Renal pelvis (tissue), 4 donors: ENCODE measurements around the gene TKT. TPM values are rescaled to one million over a fixed set of nuclear protein-coding genes. Genes with fewer than 3 reads are reported as not detected.

ENCODE experiments used
- DNase-seq: peaks from one replicate; pipeline ENCODE4 v3.0.0-alpha.2; 2013
- polyA plus RNA-seq, 3 donors: library from polyadenylated mRNA; unstranded; fragments of 120-200 nt; gene quantifications; one replicate each; pipeline ENCODE4 v1.2.1, GENCODE V29; 2013; ENCODE audit not compliant: insufficient read length in 3 of 3

TKT gene
- polyA plus RNA-seq, 3 donors, result 107 to 136 (median 127) TPM

DNA sequence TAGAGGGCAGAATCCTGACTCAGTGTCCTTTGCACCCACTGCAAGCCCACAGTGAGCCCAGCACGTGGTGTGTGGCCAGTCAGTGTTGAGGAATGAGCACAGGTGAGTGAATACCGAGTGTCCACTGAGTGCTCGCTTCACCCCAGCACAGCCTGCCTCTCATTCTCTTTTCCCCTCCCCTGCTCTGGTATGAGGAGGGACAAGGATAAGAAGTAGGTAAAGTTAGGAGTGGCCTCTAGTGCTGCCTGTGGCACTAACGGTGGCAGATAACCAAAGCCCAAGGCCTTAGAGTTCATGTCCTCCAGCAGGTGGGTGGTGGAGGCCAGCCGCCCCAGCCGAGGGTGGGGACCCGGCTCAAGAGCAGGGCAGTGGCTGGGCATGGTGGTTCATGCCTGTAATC is 56.8 kb downstream of the TKT start:
- no peak for DNase-seq

DNA sequence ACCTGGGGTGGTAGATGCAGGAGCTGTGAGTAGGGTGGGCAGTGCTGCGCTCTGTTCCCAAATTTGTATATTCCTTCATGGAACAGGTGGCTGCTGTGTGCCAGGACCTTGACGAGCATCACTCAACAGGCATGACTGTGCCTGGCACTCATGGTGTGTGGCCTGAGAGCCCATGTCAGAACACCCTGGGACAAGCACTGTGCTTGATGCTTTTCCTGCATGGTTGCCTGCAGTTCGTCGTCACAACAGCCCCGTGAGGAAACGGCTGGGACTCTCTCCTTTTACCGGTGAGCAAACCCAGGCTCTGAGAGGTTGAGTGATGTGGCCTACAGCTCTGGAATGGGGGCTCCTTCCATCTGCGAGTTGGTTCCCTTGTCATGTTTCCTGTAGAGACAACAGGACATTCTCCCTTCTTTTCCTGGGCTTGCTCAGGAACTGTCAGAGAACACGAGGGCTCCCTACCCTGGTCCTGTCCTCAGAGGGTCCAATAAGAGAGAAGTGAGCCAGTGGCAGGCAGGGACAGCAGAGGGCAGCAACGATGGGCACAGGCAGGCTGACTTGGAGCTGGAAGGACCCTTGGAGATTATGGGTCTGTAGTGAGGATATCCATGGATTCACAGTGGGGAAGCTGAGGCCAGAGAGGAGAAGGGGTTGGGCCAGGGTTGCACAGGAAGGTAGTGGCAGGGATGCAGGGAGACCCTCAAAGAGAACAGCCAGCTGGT is 57.4 kb downstream of the TKT start:
- no peak for DNase-seq

DNA sequence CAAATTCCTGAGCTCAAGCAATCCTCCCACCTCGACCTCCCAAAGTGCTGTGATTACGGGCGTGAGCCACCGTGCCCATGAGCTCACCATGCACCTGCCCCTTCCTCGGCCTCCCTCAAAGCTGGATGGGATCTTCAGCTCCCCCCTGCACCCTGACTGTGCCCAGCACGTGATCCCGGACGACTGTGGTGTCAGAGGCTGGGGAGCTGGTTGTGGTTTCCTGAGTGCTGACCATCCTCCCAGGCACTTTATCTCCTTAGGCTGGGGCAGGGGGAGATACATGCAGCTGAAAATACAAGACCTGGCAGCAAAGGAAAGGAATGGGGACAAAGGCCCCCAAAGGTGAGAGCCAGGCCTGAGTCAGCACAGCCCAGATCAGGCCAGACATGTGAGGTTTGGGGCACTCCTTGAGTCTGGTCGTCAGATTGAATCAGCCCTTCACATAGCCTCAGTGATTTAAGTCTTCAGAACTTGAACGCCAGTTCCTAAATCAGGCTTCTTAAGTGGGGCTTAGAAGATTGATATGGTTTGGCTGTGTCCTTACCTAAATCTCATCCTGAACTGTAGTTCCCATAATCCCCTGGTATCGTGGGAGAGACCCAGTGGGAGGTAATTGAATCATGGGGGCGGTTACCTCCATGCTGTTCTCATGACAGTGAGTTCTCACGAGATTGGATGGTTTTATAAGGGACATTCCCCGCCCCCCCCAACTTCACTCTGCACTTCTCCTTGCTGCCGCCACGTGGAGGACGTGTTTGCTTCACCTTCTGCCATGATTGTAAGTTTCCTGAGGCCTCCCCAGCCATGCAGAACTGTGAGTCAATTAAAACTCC is 59.0 kb downstream of the TKT start:
- DNase-seq, result no peak

DNA sequence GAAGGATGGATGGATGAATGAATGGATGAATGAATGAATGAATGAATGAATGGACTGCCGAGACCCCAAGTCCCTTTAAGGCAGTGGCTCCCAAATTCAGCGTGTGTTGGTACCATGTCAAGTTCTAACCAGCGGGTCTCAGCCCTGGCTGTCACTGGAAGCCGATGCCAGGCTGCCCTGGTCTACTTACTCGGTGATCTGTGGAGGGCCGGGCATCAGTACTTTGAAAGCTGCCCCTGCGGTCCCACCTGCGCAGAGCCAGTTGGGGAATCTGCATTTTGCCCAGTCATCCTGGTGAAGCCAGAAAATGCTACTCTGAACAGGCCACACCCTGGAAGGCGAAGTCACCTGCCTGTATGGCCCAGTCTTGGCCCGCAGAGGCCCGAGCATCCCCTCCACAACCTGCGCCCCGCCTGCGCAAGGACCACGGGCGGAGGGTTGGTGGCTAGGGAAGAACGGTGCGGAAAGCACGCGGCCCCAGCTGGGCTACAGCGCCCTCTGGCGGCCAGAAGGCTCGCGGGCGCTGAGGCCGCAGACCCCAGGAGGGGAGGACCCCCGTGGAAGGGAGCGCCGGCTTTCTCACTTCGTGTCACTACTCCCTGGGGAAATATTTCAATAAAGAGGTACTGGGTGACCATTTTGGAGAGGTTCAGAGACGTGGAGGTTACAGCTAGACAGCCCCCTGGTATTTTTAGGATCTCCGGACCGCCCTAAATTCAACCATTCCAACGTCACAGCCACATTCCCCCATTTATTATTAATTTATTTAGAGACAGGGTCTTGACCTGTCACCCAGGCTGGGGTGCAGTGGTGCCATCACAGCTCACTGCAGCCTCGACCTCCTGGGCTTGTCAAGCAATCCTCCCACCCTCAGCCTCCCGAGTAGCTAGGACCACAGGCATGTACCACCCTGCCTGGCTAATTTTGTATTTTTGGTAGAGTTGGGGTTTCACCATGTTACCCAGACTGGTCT is 59.9 kb downstream of the TKT start:
- DNase-seq, result peak; percentile 52

DNA sequence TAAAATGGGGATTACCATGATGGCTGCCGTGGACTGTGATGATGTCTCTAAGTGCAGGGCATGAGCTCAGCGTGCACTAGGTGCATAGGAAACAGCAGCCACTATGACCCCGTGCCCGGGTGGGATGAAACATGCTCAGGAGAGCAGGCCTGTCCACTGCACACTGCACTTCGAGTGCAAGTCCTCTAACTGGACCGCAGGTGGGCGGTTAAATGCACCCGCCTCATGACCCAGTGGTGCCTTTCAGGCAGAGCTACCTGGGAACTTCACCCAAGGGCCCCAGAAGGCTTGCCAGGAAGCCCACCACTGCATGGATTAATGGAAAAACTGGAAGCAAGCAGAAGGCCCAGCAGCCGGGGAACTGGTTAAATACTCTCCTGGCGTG is 60.8 kb downstream of the TKT start:
- DNase-seq, result no peak

DNA sequence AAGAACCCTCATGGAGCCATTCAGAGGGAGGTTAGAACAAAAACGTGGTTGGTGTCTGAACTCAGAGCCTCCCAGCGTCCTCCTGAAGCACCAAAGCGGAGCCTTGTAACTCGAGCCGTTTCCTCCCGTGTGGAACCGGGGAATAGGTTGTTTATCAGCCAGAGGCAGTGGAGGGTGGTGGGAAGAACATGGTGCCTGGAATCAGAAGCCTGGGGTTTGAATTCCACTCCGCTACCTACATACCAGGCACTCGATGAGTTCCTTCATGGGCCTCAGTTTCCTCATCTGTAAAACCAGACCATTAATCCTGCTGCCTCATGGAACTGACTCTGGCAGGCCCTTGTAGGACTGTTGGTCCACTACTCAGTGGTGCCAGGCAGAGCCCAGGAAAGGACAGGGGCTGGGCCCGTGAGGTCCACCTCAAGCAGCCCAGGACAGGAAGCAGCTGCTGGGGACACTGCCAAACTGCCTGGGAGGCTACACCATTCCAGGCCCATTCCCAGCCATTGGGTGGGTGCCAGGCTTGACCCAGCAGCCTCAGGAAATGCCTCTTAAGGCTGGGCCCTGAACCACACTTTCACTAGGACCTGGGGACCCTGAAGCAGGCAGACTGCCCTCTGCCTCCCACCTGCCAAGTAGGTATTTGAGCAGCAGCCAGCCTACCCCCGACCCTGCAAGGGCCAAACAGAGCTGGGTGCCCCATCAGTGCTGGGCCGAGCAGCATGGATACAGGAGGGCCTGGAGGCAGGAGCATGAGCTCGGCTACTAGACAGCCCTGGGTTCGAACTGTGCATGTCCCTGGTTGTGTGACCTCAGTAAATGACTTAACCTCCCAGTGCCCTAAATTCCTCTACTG is 61.4 kb downstream of the TKT start:
- peak; percentile 89 for DNase-seq

DNA sequence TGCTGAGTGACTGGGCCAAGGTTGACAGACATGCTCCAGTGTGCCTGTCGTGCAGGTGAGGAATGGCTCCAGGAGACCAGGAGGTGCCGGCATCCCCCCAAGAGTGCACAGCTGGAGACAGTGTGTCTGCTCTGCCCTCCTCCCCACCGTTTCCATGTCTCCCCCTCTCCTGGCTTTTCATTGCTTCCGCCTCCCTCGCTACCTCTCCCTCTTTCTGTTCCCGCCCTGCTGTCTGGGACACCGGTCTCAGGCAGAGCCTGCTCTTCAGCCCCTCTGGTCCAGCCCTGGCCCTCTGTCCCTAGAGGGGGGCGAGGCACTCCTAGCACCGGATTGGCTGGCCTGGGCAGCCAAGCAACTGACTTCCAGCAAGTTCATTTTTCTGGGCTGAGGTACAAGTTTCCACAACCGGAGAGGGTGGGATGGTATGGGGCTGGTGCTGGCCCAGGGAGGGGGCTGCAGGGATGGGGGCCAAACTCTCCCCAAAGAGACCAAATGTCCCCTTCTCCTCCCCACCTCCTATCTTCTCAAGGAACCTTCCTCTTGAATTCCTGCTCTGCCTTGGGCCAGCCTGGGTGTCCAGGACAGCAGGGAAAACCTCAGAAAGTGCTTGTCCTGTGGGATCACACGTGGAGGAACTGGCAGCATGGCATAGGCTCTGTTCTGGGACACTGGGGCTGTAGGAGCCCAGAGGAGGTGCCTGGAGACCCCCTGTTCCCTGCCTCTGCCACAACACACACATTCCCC is 62.2 kb downstream of the TKT start:
- DNase-seq, result no peak

DNA sequence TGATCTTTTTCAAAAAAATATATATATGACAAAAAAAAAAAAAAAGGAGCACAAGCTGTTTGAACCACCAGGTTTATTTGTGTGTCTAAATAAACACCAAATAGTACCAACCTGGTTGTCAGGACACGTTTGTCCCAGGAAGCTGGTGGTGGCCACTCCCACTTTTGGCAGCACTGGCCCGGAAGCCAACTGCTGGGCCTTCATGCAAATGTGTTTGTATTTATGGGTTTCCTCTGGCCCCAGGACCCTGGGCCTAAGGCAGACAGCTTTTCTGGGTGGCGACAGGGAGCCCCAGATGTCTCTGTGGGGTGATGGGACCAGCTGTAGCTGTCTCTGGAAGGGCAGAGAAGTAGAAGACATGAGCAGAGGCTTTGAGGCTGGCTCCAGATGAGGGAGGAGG is 63.2 kb downstream of the TKT start:
- no peak for DNase-seq

DNA sequence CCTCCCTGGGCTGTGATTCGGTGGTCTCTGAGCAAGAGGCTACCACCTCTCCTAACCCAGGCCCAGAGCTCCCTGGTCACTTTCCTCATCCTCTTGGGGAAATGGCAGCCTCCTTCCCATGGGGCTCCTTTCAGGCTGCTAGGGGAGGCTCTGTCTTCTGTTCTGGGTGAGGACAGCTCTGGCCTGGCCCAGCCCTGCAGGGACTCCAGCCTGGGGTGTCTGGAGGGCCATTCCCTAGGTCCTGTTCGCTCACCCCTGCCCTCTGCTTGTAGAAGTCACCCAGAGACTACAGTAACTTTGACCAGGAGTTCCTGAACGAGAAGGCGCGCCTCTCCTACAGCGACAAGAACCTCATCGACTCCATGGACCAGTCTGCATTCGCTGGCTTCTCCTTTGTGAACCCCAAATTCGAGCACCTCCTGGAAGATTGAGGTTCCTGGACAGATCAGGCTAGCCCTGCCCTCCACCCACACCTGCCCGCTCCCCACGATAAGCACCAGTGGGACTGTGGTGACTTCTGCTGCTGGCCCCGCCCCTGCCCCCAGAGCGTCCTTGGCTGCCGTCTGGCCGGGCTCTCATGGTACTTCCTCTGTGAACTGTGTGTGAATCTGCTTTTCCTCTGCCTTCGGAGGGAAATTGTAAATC is 63.9 kb downstream of the TKT start:
- DNase-seq, result no peak

DNA sequence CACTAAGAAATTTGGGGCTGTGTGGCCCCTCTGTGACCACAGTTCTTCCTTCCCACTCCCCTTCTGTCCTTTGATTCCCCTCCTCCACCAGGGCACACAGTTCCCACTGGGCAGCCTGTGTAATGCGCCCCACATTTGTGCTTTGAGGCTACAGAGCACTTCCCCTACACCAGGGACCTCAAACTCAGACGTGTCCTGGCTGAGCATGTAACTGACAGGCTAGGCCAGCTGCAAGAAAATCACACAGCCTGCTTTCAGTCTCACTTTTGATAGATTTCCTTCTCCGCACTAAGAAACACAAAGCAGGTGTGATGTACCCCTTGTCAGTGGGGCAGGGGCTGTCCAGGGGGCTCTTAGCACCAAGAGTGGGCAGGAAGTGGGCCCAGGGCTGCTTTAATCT is 65.2 kb downstream of the TKT start:
- no peak for DNase-seq

DNA sequence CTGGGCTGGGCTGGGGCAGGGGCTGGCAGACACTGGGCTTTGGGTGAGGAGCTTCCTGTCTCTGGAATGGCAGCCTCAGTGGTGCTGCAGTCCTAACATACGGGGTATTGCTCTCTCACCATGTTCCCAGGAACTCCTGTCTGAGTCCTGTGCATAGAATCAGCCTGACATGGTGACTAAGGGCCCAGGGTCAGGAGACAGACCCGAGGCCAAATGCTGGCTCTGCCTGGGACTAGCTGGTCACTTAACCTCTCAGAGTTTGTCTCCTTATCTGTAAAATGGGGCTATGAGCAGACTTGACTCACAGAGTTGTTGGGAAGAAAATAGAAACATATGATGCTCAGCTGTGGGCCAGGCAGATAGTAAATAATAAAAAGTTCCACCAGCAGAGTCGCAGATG is 66.5 kb downstream of the TKT start:
- DNase-seq, result no peak

DNA sequence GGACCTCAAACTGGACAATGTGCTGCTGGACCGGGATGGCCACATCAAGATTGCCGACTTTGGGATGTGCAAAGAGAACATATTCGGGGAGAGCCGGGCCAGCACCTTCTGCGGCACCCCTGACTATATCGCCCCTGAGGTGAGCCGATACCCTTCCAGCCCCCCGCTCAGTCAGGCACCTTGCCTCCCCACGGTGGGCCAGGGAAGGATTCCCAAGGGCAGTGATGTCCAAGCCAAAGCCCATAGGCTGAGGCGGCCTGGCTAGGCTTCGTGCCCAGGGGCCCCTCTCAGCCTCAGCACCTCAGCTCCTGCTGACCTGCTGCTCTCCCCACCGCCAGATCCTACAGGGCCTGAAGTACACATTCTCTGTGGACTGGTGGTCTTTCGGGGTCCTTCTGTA is 67.1 kb downstream of the TKT start:
- no peak for DNase-seq

DNA sequence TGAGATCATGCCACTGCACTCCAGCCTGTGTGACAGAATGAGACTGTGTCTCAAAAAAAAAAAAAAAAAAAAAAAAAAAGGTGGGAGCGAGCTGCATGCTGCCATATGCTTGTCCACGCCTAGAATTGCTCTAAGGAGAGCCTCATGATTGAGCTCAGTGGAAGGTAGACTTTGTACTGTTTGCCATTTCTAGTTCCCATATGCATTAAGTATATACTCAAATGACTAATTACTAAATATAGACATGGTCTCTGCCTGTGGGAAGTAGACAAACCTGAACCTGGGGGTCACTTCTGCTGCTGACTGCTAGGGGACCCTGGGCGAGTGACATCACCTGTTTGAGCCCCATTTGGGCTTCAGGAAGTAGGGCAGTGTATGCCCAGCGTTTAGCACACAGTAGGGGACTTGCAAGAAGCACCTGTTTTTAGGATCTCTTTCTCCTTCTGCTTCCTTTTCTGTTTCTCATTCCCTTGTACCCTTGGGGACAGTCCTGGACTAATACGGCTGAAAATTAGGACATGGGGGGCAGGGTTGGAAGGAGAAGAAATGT is 67.6 kb downstream of the TKT start:
- DNase-seq, result no peak

DNA sequence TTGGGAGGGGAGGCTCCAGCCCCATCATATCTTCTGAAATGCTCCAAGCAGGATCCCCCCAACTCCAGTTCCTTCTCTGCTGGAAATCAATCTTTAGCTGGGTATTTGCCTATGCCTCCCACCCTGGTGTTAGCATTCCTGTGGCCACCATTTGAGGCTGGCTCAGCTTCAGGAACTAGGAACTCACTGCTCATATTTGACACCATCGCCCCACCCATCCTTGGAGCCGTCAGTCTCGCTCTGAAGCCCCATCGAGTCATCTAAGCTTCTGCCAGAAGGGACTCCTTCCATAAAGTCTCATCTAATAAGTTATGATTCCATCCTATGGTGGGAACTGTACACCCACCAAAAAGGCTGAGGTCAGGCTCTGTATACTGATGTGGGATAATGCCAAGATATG is 68.4 kb downstream of the TKT start:
- no peak for DNase-seq

DNA sequence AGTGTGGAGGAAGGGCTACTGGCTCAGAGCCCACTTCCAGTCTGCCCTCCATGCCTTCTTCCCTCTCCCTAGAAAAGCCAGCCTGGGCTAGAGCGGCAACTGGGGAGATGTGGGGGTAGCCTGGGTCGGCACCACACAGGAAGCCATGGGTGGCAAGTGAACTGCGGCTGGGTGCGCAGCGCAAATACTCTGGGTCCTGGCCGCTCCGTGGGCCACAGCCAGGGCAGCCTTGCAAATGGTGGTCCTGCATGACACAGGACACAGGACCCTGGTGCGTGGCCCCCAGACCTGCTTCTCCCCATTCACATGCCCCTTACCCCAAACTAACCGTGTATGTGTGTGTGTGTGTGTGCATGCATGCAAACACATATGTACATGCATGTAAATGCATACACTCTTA is 69.1 kb downstream of the TKT start:
- DNase-seq, result no peak

DNA sequence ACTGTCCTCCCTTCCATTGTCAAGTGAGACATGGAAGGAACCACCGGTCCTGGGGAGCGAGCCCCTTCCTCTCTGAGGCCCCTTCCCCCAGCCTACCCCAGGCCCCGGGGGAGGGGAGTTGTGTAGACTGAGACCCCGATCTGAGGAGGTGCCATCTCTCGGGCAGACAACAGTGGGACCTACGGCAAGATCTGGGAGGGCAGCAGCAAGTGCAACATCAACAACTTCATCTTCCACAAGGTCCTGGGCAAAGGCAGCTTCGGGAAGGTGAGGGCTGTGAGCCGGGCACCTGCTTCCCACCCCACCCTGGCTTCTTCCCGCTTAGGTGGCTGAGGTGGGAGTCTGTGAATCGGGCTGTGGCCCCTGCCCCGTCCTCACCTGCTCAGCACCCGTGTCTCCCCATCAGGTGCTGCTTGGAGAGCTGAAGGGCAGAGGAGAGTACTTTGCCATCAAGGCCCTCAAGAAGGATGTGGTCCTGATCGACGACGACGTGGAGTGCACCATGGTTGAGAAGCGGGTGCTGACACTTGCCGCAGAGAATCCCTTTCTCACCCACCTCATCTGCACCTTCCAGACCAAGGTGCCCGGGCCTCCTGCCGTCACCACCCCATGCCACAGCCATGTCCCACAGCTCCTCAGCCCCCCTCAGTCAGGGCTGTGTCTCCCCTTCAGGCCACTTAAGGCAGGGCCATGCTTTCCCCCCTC is 69.9 kb downstream of the TKT start:
- DNase-seq, result no peak

DNA sequence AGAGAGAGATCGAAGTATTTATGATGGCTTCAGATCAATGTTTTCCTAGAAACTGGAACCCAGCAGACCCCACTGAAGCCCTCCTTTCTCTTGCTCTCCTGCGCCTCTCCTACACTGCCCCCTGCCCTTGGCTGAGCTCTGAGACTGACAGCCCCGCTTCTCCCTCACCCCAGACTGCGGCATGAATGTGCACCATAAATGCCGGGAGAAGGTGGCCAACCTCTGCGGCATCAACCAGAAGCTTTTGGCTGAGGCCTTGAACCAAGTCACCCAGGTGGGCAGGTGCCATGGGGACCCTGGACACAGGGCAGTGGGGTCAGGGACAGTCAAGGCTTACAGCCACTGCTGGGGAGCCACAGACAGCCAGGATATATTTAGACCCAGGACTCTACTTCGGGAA is 71.1 kb downstream of the TKT start:
- DNase-seq, result no peak

DNA sequence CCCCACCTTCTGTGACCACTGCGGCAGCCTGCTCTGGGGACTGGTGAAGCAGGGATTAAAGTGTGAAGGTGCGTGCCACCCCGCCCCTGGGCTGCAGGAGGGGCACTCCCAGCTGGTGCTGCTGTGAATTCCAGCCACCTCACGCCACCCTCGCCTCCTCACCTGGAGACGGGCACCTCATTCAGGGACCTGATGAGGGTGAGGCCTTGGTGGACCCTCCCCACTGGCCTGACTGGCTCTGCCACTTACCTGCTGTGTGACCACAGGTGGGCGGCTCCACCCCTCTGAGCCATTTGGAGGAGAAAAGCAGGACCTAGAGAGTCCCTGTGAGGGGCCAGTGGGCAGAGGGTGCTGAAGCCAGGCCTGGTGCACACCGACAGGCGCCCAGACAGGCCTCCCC is 72.3 kb downstream of the TKT start:
- DNase-seq, result no peak

DNA sequence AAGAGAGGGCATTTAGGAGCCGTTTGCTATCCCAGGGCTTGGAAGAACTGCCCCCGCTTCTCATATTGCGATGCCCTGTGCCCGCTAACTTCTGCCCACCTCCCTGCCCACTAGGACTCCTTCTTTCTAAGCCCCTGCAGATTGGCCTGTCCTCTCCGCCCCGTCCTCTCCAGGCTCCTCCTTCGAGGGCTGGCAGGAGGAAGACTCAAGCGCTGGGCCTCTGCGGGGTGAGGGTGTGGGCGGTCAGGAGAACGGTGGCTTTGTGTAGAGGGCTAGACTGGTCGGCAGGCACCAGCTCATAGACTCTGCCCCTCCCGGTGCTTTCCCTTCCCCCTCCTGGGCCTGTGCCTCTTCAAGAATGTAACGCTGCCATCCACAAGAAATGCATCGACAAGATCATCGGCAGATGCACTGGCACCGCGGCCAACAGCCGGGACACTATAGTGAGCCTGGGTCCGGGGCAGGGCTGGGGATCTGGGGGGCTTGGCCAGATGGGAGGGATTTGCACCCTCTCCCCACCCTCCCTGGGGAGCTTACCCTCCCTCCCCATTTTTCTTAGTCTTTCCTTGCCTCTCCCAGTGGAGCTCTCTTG is 73.0 kb downstream of the TKT start:
- no peak for DNase-seq
